ENCODE measurements around the gene GRAP2.

DNA sequence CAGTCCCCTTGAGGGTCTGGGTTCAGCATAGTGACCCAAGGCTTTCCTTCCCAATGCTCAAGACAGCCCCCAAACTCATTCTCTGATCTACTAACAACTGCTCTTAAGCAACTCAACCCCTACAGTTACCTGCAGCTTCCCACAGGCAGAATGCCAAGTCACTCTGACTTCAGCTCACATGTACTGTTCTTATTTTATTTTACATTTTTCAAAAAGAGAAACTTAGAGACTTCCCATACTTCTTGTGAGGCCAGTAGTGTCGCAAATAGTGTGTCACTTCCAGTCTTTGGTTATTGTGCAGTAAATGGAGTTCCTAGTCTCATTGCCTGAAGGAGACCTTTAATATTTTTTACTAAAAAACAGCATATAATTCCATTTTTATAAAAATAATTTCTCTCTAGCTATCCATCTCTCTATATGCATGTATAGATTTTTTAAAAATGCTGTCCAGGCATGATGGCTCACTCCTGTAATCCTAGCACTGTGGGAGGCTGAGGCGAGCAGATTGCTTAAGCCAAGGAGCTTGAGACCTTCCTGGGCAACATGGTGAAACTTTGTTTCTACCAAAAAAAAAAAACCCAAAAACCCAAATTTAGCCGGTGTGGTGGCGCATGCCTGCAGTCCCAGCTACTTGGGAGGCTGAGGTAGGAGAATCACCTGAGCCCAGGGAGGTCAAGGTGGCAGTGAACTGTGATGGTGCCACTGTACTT, 49.1 kb upstream of the GRAP2 start:
- TF ChIP-seq, protein P1, sequence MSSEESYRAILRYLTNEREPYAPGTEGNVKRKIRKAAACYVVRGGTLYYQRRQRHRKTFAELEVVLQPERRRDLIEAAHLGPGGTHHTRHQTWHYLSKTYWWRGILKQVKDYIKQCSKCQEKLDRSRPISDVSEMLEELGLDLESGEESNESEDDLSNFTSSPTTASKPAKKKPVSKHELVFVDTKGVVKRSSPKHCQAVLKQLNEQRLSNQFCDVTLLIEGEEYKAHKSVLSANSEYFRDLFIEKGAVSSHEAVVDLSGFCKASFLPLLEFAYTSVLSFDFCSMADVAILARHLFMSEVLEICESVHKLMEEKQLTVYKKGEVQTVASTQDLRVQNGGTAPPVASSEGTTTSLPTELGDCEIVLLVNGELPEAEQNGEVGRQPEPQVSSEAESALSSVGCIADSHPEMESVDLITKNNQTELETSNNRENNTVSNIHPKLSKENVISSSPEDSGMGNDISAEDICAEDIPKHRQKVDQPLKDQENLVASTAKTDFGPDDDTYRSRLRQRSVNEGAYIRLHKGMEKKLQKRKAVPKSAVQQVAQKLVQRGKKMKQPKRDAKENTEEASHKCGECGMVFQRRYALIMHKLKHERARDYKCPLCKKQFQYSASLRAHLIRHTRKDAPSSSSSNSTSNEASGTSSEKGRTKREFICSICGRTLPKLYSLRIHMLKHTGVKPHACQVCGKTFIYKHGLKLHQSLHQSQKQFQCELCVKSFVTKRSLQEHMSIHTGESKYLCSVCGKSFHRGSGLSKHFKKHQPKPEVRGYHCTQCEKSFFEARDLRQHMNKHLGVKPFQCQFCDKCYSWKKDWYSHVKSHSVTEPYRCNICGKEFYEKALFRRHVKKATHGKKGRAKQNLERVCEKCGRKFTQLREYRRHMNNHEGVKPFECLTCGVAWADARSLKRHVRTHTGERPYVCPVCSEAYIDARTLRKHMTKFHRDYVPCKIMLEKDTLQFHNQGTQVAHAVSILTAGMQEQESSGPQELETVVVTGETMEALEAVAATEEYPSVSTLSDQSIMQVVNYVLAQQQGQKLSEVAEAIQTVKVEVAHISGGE (CRISPR knock-in tag; IDR thresholded peaks at IDR 0.05): no peak
- TF ChIP-seq EP300 (IDR thresholded peaks at IDR 0.05; ENCODE audit: borderline replicate concordance in 1 of 2, control insufficient read depth in 1 of 2, low read depth in 2 of 2, low read length in 2 of 2): no peak
- TF ChIP-seq, protein P2, sequence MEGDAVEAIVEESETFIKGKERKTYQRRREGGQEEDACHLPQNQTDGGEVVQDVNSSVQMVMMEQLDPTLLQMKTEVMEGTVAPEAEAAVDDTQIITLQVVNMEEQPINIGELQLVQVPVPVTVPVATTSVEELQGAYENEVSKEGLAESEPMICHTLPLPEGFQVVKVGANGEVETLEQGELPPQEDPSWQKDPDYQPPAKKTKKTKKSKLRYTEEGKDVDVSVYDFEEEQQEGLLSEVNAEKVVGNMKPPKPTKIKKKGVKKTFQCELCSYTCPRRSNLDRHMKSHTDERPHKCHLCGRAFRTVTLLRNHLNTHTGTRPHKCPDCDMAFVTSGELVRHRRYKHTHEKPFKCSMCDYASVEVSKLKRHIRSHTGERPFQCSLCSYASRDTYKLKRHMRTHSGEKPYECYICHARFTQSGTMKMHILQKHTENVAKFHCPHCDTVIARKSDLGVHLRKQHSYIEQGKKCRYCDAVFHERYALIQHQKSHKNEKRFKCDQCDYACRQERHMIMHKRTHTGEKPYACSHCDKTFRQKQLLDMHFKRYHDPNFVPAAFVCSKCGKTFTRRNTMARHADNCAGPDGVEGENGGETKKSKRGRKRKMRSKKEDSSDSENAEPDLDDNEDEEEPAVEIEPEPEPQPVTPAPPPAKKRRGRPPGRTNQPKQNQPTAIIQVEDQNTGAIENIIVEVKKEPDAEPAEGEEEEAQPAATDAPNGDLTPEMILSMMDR (IDR thresholded peaks at IDR 0.05 in 2 of 3, conservative IDR thresholded peaks at IDR 0.05 in 1 of 3; ENCODE audit: control insufficient read depth in 2 of 3, extremely low read depth in 1 of 3, insufficient read depth in 1 of 3, low read depth in 3 of 3, low read length in 3 of 3): no peak
